ENCODE results near the gene ZNF579.

Gene ZNF579

DNA sequence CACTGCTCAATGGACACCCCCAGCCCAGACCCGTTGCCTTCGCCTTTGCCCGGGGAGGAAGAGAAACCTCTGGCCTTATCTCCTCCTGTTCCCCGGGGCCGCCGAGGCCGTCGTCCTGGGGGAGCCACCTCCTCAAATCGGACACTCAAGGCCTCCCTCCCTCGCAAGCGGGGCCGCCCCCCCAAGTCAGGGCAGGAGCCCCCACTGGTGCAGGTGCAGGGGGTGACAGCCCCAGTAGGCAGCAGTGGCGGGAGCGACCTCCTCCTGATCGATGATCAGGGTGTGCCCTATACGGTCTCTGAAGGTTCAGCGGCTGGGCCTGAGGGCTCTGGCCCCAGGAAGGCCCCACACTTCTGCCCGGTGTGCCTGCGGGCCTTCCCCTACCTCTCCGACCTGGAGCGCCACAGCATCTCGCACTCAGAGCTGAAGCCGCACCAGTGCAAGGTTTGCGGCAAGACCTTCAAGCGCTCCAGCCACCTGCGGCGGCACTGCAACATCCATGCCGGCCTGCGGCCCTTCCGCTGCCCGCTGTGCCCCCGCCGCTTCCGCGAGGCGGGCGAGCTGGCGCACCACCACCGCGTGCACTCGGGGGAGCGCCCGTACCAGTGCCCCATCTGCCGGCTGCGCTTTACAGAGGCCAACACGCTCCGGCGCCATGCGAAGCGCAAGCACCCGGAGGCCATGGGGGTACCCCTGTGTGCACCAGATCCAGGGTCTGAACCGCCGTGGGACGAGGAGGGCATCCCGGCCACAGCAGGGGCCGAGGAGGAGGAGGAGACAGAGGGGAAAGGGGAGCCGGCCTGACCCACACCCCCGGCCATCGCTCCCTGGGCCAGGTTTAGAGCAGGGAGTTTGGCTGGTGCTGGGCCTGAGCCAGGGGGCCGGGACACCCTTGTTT is 21.7 kb upstream of the ZNF579 start:
- H3K4me2 ChIP-seq (ENCODE audit: insufficient read depth, low read length), result no peak overlapping the region
- no peaks in the 10 kb centered on the region for H3K27me3 ChIP-seq (ENCODE audit: insufficient read depth, low read length, poor library complexity)
- peaks cover 58% of the 10 kb centered on the region for H3K4me1 ChIP-seq (ENCODE audit: insufficient read depth, low read length)
- H3K9ac ChIP-seq (ENCODE audit: low read depth, low read length), result no peak overlapping the region
- ATAC-seq (ENCODE audit: insufficient read depth, low read depth) (no peak), DNase-seq (no peak)
- TF ChIP-seq EZH2 (IDR thresholded peaks at IDR 0.05; ENCODE audit: borderline replicate concordance, low read depth, low read length, severe bottlenecking), result no peak
- TF ChIP-seq CTCF (IDR thresholded peaks at IDR 0.05; ENCODE audit: borderline replicate concordance, extremely low read depth, low read length, poor library complexity, severe bottlenecking), result no peak
- peaks cover 35% of the 10 kb centered on the region for H3K79me2 ChIP-seq (ENCODE audit: insufficient read depth, low read length)
- H2AFZ ChIP-seq (ENCODE audit: low read depth, low read length), result no peak overlapping the region
- no peak overlapping the region for H3K4me3 ChIP-seq (ENCODE audit: low read depth in 1 of 2, low read length in 2 of 2)
- no peaks in the 10 kb centered on the region for H4K20me1 ChIP-seq (ENCODE audit: insufficient read depth, low read length)
- no peak overlapping the region for H3K27ac ChIP-seq (ENCODE audit: low read length)
- peaks cover 15% of the 10 kb centered on the region for H3K36me3 ChIP-seq (ENCODE audit: insufficient read depth, low read length)
- no peaks in the 10 kb centered on the region for H3K9me3 ChIP-seq (ENCODE audit: insufficient read depth, low read length, severe bottlenecking)

DNA sequence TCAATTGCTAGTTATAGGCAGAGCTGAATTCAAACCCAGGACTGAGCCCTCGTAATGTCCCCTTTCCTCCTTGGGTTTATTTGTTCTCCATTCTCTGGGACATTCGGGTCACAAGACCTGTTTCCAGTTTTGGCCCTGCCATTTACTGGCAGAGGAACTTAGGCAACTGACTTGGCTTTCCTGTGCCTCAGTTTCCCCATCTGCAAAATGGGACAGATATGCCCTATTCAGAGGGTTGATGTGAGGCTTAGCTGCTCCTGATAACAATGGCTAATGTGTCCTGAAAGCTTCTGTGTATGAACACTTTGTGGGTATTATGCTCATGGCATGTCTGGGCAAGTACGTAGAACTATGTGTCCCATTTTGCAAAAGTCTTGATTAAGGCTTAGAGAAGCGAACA is 20.4 kb upstream of the ZNF579 start:
- Histone ChIP-seq H3K4me2 (ENCODE audit: insufficient read depth, low read length) (peak overlapping the region; percentile 93), H3K36me3 (ENCODE audit: insufficient read depth, low read length) (peaks cover 17% of the 10 kb centered on the region), H3K27ac (ENCODE audit: low read length) (peak overlapping the region; percentile 93), H2AFZ (ENCODE audit: low read depth, low read length) (peak overlapping the region; percentile 81), H3K4me1 (ENCODE audit: insufficient read depth, low read length) (peaks cover 46% of the 10 kb centered on the region), H3K27me3 (ENCODE audit: insufficient read depth, low read length, poor library complexity) (no peaks in the 10 kb centered on the region), H3K9ac (ENCODE audit: low read depth, low read length) (peak overlapping the region; percentile 99), H3K9me3 (ENCODE audit: insufficient read depth, low read length, severe bottlenecking) (no peaks in the 10 kb centered on the region), H3K79me2 (ENCODE audit: insufficient read depth, low read length) (peaks cover 22% of the 10 kb centered on the region), H4K20me1 (ENCODE audit: insufficient read depth, low read length) (no peaks in the 10 kb centered on the region), H3K4me3 (ENCODE audit: low read depth in 1 of 2, low read length in 2 of 2) (peak overlapping the region; percentile 66 to 76; a peak in 3 of 4 replicates)
- ATAC-seq (ENCODE audit: insufficient read depth, low read depth) (no peak), DNase-seq (no peak)
- TF ChIP-seq EZH2 (IDR thresholded peaks at IDR 0.05; ENCODE audit: borderline replicate concordance, low read depth, low read length, severe bottlenecking), result no peak
- no peak for TF ChIP-seq CTCF (IDR thresholded peaks at IDR 0.05; ENCODE audit: borderline replicate concordance, extremely low read depth, low read length, poor library complexity, severe bottlenecking)

DNA sequence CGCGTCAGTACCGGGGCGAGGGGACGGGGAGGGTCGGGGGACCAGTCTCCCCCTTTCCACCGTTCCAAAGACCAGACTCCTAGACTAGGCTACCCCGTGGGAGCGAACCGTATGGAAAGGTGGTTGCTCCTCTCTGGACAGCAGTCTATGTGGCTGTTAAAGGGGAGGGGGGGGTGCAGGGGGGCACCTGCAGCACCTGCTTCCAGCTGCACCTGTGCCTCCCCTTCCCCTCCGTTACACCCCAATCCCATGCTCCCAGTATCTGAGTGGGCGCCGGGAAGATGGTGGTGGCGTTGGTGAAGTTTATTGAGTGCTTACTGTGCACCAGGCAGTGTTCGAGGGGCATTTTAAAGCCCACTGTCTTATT is 20.0 kb upstream of the ZNF579 start:
- Histone ChIP-seq H3K9ac (ENCODE audit: low read depth, low read length) (peak overlapping the region; percentile 99), H3K27me3 (ENCODE audit: insufficient read depth, low read length, poor library complexity) (no peaks in the 10 kb centered on the region), H4K20me1 (ENCODE audit: insufficient read depth, low read length) (no peaks in the 10 kb centered on the region), H3K4me3 (ENCODE audit: low read depth in 1 of 2, low read length in 2 of 2) (peak overlapping the region; percentile 66 to 76; a peak in 3 of 4 replicates), H3K27ac (ENCODE audit: low read length) (peak overlapping the region; percentile 93), H3K36me3 (ENCODE audit: insufficient read depth, low read length) (peaks cover 21% of the 10 kb centered on the region), H3K4me2 (ENCODE audit: insufficient read depth, low read length) (peak overlapping the region; percentile 93), H3K4me1 (ENCODE audit: insufficient read depth, low read length) (peaks cover 41% of the 10 kb centered on the region), H3K79me2 (ENCODE audit: insufficient read depth, low read length) (peaks cover 18% of the 10 kb centered on the region), H3K9me3 (ENCODE audit: insufficient read depth, low read length, severe bottlenecking) (no peaks in the 10 kb centered on the region), H2AFZ (ENCODE audit: low read depth, low read length) (peak overlapping the region; percentile 81)
- ATAC-seq (ENCODE audit: insufficient read depth, low read depth) (no peak), DNase-seq (no peak)
- TF ChIP-seq CTCF (IDR thresholded peaks at IDR 0.05; ENCODE audit: borderline replicate concordance, extremely low read depth, low read length, poor library complexity, severe bottlenecking), result no peak
- no peak for TF ChIP-seq EZH2 (IDR thresholded peaks at IDR 0.05; ENCODE audit: borderline replicate concordance, low read depth, low read length, severe bottlenecking)

Data from DND-41 (cell line).